ENCODE measurements around the gene TMTC1. TPM values are rescaled to one million over a fixed set of nuclear protein-coding genes. Genes with fewer than 3 reads are reported as not detected.

TMTC1 gene
- total and polyA plus RNA-seq, 9 of the 15 experiments (the other 6 are each of a cell fraction or from before 2014, with no cell fraction given) = under 0.01 to 0.18 (median 0.06) TPM; not detected in 2

DNA sequence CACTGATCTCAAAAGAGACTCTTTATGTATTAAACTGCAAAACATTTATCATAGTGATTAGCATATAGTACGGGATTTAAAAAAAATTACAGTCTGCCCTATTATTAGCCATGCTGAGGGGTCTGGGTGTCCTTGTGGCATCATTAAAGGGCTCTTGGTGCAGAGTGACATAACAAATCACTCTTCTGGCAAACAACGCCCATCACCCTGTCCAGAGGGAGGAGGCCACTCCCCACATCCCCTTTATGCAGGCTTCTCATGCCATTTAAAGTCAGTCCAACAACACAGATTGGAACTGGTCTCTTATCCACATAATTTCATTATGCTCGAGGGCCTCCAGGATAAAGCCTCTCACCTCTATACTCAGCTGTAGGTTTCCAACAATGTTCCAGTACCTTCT, 51.1 kb downstream of the TMTC1 start (continued):
- TF ChIP-seq PTTG1 (tag; IDR thresholded peaks at IDR 0.05; ENCODE audit: low read depth) (no peak), CBFB (CRISPR knock-in tag; IDR thresholded peaks at IDR 0.05) (no peak), TFAM (CRISPR knock-in tag; conservative IDR thresholded peaks at IDR 0.05) (no peak), ARID2 (IDR thresholded peaks at IDR 0.05) (no peak), ZNF274 (IDR thresholded peaks at IDR 0.05; ENCODE audit: borderline replicate concordance, low read depth, low read length) (no peak), JUND (IDR thresholded peaks at IDR 0.05; ENCODE audit: borderline replicate concordance, low read depth, low read length) (no peak), JUND (tag; IDR thresholded peaks at IDR 0.05; ENCODE audit: borderline replicate concordance, low read depth, low read length) (no peak)
- TF ChIP-seq, protein P1, sequence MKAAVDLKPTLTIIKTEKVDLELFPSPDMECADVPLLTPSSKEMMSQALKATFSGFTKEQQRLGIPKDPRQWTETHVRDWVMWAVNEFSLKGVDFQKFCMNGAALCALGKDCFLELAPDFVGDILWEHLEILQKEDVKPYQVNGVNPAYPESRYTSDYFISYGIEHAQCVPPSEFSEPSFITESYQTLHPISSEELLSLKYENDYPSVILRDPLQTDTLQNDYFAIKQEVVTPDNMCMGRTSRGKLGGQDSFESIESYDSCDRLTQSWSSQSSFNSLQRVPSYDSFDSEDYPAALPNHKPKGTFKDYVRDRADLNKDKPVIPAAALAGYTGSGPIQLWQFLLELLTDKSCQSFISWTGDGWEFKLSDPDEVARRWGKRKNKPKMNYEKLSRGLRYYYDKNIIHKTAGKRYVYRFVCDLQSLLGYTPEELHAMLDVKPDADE (conservative IDR thresholded peaks at IDR 0.05; ENCODE audit: control insufficient read depth, low read depth, low read length) = no peak
- TF ChIP-seq, protein P2, sequence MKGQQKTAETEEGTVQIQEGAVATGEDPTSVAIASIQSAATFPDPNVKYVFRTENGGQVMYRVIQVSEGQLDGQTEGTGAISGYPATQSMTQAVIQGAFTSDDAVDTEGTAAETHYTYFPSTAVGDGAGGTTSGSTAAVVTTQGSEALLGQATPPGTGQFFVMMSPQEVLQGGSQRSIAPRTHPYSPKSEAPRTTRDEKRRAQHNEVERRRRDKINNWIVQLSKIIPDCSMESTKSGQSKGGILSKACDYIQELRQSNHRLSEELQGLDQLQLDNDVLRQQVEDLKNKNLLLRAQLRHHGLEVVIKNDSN (CRISPR knock-in tag; IDR thresholded peaks at IDR 0.05) = no peak

DNA sequence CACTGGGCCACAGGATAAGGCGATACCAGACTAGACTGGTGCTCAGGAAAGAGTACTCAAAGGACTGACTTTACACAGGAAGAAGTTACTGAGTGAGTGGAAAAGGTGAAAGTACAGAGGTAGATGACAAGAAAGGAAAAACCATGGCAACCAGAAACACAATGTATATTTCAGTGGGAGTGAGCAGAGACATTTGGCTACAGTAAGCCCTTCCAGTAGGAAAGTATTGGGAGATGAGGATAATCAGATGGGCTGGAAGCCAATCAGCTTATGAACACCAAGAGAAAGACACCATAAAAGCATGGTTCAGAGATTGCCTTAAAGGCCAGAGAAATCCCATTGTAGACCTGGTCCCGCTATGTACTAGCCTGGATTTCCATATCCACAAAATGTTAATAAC, 51.6 kb downstream of the TMTC1 start:
- ChIA-PET POLR2A (no interaction called here), CTCF (ENCODE audit: low intra/inter-chr PET ratio) (no interaction called here)
- Histone ChIP-seq H3K4me3 (no peak overlapping the region), H3K4me1 (replicated peaks in 1 of 2; ENCODE audit: control insufficient read depth in 2 of 2, insufficient read depth in 2 of 2, low read length in 2 of 2) (no peaks in the 10 kb centered on the region), H3K27ac (ENCODE audit: extremely low read depth, low read depth, low read length) (no peak overlapping the region), H2AFZ (ENCODE audit: low read depth, low read length) (no peak overlapping the region), H3K79me2 (ENCODE audit: control insufficient read depth, insufficient read depth, low read length) (no peaks in the 10 kb centered on the region), H3K9ac (ENCODE audit: insufficient read depth in 1 of 2, low read depth in 2 of 2, low read length in 2 of 2) (no peak overlapping the region), H3K9me1 (ENCODE audit: control insufficient read depth, insufficient read depth, low read length) (no peaks in the 10 kb centered on the region), H3K27me3 (ENCODE audit: control insufficient read depth in 2 of 2, insufficient read depth in 2 of 2, low read length in 2 of 2) (peaks cover 0 to 4% of the 10 kb centered on the region in 2 experiments; a peak in 2 of 5 replicates), H4K20me1 (replicated peaks; ENCODE audit: control insufficient read depth, insufficient read depth, low read length) (no peaks in the 10 kb centered on the region), H3K9me3 (replicated peaks; ENCODE audit: control insufficient read depth, insufficient read depth, low read depth, low read length) (no peaks in the 10 kb centered on the region; the same call in 1 of the 2 replicates), H3K4me2 (ENCODE audit: insufficient read depth, low read length) (no peak overlapping the region), H3K36me3 (ENCODE audit: control insufficient read depth, insufficient read depth, low read length) (no peaks in the 10 kb centered on the region)
- 3% methylated on average over 2 of the region's 2 CpGs for WGBS (ENCODE audit: insufficient coverage, low coverage, missing lambda C conversion rate)
- TF ChIP-seq, protein P3, sequence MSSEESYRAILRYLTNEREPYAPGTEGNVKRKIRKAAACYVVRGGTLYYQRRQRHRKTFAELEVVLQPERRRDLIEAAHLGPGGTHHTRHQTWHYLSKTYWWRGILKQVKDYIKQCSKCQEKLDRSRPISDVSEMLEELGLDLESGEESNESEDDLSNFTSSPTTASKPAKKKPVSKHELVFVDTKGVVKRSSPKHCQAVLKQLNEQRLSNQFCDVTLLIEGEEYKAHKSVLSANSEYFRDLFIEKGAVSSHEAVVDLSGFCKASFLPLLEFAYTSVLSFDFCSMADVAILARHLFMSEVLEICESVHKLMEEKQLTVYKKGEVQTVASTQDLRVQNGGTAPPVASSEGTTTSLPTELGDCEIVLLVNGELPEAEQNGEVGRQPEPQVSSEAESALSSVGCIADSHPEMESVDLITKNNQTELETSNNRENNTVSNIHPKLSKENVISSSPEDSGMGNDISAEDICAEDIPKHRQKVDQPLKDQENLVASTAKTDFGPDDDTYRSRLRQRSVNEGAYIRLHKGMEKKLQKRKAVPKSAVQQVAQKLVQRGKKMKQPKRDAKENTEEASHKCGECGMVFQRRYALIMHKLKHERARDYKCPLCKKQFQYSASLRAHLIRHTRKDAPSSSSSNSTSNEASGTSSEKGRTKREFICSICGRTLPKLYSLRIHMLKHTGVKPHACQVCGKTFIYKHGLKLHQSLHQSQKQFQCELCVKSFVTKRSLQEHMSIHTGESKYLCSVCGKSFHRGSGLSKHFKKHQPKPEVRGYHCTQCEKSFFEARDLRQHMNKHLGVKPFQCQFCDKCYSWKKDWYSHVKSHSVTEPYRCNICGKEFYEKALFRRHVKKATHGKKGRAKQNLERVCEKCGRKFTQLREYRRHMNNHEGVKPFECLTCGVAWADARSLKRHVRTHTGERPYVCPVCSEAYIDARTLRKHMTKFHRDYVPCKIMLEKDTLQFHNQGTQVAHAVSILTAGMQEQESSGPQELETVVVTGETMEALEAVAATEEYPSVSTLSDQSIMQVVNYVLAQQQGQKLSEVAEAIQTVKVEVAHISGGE (CRISPR knock-in tag; IDR thresholded peaks at IDR 0.05) = no peak
- TF ChIP-seq NFIC (IDR thresholded peaks at IDR 0.05) = 0 out of 2 replicates have a peak, but pooled peaks have one; percentile 42
- no peak for TF ChIP-seq HNRNPK (IDR thresholded peaks at IDR 0.05; ENCODE audit: low read depth, low read length, poor library complexity, severe bottlenecking)
- no peak for FAIRE-seq
- no peak for DNase-seq (ENCODE audit: extremely low read depth in 1 of 4, low spot score in 3 of 4)
- no peak for ATAC-seq
- intact Hi-C loops (cut with micrococcal nuclease) (no loop called here), in situ Hi-C loops (cut with MboI) (no loop called here)
- BruUV-seq (replicated peaks) = no TSS peak

All from K562 (cell line).